ENCODE results near the gene ZBTB5.
"Not testable (repeated sequence)": the region's sequence is repeated elsewhere in the genome, so short reads cannot be mapped to it uniquely, and the experiment has no call there.

Gene ZBTB5

DNA sequence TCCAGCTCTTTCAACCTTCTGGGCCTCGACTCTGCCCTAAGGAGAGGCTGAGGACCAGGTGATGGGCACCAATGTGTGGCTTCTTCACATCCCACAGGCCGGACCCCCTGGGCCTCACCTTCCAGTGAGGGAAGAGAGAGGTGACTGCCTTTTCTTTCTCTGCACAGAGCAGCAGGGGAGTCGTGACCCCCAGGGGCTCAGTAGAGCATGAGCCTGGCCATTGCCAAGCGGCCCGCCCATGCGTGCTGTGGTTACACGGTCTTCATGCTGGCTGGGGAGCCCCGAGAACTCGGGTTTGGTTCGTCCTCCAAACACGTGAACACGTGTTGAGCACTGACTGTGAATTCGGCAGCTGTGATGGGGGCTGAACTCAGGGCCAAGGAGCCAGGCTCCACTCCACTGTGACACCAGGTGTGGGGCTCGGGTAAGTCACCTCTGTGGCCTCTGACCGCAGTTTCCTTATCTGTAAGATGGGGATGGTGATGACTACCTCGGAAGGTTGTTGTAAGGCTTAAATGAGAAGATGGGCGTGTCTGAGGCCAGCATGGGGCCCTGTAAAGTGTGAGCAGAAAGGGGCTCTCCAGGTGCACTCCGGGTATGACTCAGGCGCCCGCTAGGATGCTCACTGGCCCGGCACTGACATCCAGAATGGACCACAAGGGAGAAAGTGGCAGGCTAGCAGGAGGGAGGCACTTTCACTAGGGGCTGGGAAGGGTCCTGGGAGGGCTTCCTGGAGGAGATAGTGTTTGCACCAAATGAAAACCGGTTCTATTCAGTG lies 56.1 kb downstream of the ZBTB5 start:
- in situ Hi-C loops (cut with MboI; ENCODE audit: low sequenced_read_pairs): no loop called here

DNA sequence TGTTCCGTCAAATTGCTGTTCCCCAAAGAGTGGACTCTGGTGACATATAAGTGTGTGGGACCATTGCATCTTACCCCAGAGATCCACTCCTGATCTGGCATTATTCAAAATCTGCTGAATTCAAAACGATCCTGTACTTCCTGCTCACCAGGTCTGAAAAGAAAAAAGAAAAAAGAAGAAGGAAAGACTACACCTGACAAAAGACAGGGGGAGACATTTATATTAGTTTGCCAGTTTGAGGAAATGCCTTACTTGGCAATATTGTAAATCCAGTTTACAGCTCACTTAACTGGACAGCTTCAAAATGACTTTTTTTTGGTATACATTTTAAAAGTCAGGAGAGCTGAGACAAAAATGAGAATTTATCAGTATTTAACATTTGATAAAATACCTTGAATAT lies 57.8 kb downstream of the ZBTB5 start:
- in situ Hi-C loops (cut with MboI; ENCODE audit: low sequenced_read_pairs): no loop called here

- in situ Hi-C loops (cut with MboI; ENCODE audit: low sequenced_read_pairs): no loop called here
These were observed 58.4 kb downstream of the ZBTB5 start for GRCh38 chr9:37406603-37407401.

GRCh38 chr9:37405764-37406380 lies 59.4 kb downstream of the ZBTB5 start:
- in situ Hi-C loops (cut with MboI; ENCODE audit: low sequenced_read_pairs): no loop called here

DNA sequence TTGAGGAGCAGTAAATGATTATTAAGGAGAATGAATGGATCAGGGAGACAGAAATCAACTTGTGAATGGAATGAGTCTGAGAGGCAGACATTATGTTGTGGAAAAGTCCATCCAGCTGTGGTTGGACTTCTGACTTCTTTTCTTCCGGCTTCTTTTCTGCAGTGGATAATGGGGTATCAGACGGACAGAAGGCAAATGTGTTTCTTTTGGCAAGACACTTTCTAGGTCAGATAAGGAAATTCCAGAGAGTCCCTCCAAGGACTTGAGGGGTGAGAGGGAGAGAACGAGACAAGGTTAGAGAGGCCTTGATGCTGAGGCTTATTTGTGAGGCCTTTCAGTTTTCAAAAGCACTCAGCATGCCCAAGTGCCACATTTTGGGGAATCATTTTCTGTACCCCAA lies 59.9 kb downstream of the ZBTB5 start:
- in situ Hi-C loops (cut with MboI; ENCODE audit: low sequenced_read_pairs): no loop called here

DNA sequence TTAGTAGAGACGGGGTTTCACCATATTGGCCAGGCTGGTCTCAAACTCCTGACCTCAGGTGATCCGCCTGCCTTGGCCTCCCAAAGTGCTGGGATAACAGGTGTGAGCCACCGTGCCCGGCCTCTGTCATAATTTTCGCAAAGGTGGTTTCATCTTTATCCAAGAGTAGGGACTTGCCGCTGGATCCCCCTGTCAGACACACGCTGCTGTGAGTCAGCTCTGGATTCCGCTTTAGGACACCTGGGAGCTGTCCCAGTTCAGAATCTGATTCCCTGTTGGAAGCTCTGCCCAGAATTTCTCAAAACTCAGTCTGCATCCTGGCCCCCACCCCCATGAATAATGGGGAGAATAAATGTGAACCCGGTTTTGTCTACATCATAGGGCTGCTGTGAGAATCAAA lies 60.7 kb downstream of the ZBTB5 start:
- in situ Hi-C loops (cut with MboI; ENCODE audit: low sequenced_read_pairs): no loop called here

DNA sequence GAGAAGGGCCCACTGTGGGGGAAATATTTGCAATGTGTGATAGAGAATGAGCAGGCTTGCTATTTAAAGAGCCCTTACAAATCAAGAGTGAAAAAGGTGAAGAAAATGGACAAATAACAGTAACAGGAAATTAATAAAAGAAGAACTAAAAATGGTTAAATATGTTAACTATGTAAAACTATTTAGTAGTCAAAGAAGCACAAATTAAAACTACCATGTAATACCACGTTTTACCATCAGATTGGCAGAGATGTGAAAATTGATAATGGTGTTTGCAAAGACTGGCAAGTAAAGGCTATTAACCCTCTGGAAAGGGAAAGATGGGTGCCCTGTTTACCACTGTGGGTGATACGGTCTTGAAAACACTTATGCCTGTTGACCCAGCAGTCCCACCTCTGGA lies 65.9 kb downstream of the ZBTB5 start:
- in situ Hi-C loops (cut with MboI; ENCODE audit: low sequenced_read_pairs): no loop called here

DNA sequence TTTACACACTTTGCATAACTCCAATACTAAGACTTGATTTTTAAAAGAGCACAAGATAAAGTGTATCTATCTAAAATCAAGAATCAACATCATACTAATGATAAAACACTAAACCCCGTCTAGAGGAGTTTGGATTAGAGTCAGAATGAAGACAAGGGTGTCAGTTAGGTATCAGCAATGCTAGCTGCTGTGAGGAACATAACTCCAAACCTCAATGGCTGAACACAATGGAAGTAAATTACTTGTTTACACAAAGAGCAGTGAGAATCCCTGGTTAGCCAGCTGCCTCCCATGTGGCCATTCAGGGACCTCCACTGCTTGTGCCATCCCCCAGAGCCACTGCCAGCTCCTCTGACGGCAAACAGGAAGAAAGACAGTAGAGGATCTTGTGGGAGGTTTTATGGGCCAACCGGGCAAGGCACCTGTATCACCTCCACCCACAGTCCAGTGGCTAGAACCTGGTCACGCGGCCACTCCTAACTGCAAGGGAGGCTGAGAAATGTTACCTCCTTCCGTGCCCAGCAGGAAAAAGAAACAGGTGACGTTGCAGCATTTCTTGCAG lies 66.7 kb downstream of the ZBTB5 start:
- in situ Hi-C loops (cut with MboI; ENCODE audit: low sequenced_read_pairs): no loop called here

DNA sequence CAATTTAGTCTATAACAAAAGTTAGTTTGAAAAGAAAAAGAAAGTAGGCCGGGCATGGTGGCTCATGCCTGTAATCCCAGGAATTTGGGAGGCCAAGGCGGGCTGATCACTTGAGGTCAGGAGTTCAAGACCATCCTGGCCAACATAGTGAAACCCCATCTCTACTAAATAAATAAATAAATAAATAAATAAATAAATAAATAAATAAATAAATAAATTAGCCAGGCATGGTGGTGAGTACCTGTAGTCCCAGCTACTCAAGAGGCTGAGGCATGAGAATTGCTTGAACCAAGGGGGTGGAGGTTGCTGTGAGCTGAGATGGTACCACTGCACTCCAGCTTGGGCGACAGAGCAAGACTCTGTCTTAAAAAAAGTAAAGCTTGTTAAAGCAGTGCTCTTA lies 67.3 kb downstream of the ZBTB5 start:
- in situ Hi-C loops (cut with MboI; ENCODE audit: low sequenced_read_pairs): not testable (repeated sequence)

DNA sequence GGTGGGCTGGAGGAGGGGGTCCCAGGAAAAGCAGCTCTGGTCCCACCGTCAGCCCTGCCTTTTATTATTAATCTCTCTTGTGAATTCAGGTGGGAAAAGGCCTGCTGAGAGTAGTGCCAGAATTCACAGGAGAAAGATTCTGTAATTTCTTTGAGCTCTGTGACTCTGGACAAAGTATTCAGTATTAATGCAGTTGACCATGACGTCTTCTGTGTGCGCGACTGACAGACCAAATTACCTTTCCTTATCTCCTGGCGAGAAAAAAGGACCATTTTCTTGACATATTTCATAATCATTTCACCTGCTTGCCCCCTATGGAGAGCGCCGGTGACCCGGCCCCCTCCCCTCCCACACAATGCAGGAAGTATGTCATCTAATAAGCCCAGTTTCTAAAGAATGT lies 69.6 kb downstream of the ZBTB5 start:
- in situ Hi-C loops (cut with MboI; ENCODE audit: low sequenced_read_pairs): no loop called here

GRCh38 chr9:37395229-37395628 lies 70.0 kb downstream of the ZBTB5 start:
- in situ Hi-C loops (cut with MboI; ENCODE audit: low sequenced_read_pairs): no loop called here

GRCh38 chr9:37392272-37392671 lies 73.0 kb downstream of the ZBTB5 start:
- in situ Hi-C loops (cut with MboI; ENCODE audit: low sequenced_read_pairs): no loop called here

DNA sequence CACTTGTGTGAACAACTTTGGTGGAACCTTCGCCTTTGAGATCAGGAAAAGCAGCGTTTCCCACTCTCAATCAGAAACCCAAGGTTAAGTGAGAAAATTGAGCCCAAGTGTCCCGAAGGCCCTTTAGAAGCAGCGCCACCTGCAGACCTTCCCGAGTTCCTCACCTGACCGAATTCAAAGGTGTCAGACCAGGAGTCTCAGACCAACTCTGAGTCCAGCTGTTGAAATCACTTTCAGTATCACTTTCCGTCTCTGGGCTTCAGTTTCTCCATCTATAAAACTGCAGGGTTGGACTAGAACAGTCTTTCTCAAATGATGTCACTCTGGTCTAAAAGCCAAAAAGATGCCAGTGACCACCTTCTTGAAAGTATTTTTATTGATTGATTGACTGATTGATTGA lies 74.5 kb downstream of the ZBTB5 start:
- in situ Hi-C loops (cut with MboI; ENCODE audit: low sequenced_read_pairs): no loop called here

Data from HL-60/S4 treated with retinoic acid at 250 ng/mL for 4 days and 3 days (cell line).